SK-N-MC (cell line): ENCODE data around the gene GTF3A.

Experiments
- EZH2 ChIP-seq: fragments of 200-600 bp; sonication (generic); IDR thresholded peaks from one replicate; pipeline ENCODE4 v1.6.1; 2017; ENCODE audit warnings: antibody characterized with exemption
- POLR2AphosphoS5 ChIP-seq: IDR thresholded peaks from 2 replicates; pipeline ENCODE4 v1.6.1; 2012; ENCODE audit warnings: mild to moderate bottlenecking, low read depth, low read length, borderline replicate concordance

DNA sequence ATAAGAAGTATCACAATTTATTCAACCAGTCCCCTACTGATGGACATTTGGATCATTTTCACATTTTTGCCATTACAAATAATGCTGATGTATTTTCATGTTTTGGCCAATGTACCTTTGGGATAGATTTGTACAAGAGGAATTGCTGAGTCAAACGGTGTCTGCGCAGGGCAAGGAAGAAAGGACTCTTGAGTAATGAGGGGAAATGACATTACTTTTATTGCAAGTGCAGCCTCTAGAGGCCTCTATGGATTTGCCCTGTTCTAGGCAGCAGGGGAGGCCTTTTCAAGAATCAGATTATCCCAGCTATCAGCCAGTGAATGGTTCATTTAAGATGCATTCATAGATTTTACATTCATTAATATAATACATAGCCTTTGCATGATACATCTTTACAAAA is 32.9 kb upstream of the GTF3A start:
- TF ChIP-seq EZH2 (no peak), POLR2AphosphoS5 (no peak)
